HG02759 (cell line): Measurements from ENCODE around the gene OR2A1.
"Not testable (repeated sequence)": the region's sequence is repeated elsewhere in the genome, so short reads cannot be mapped to it uniquely, and the experiment has no call there.

Source experiments
- ATAC-seq: cut with Tn5 transposase; IDR thresholded peaks from one replicate; pipeline ENCODE4 v1.9.1; 2021; ENCODE audit warnings: mild to moderate bottlenecking, moderate library complexity; ENCODE audit not compliant: unreplicated experiment

Gene OR2A1

DNA sequence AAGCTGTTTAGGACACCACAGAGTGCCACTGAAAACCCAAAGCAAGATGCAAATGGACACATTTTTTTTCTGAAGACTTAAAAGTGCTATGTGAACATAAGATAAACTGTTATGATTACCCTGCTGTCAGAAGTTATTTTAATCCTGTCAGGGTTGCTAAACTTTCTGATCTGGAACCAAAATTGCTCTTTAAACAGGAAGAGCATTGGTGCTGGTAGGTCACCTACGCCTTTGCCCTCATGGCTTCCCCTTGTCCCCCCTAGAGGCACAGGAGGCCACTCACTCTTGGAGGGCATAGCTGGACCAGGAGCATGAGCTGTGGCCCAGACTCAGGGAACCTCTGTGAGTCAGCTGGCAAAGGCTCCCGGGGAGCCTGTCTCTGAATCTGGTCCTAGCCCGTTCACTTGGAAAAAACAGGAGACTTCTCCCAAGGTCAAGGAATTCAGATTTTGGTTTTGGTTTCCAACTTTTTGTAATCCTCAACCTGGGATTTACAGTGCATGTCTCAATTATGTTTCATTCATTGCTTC lies 9.5 kb downstream of the OR2A1 start:
- ATAC-seq = not testable (repeated sequence)

DNA sequence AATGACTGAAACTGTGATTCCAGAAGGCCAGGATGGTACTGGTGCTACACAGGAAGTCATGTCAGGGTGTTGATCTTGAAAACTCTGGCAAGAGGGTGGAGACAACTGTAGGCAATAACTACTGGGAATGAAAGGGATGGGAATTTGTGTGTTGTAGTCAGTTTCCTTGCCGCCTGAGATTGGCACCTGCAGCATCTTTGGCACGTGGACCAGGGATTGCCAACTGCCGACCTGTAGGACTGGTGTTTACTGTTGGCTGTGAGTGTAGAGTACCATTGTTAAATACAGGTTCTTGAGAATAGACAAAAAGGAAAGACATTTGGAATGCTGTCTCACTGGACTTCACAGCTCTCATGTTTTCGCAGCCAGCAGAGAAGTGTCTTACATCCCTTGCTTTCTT lies 11.1 kb downstream of the OR2A1 start:
- ATAC-seq = not testable (repeated sequence)

DNA sequence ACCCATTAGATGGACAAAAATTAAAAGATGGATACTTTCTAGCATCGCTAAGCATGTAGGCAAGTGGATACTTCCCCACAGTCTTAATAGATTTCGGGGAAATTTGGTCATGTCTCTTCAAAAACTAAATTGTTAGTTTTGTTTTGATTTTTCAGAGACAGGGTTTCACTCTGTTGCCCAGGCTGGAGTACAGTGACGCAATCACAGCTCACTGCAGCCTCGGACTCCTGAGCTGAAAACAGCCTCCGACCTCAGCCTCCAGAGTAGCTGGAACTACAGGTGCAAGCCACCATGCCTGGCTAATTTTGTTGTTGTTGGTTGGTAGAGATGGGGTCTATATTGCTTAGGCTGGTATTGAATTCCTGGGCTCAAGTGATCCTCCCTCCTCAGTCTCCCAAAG lies 13.6 kb downstream of the OR2A1 start:
- ATAC-seq = not testable (repeated sequence)

DNA sequence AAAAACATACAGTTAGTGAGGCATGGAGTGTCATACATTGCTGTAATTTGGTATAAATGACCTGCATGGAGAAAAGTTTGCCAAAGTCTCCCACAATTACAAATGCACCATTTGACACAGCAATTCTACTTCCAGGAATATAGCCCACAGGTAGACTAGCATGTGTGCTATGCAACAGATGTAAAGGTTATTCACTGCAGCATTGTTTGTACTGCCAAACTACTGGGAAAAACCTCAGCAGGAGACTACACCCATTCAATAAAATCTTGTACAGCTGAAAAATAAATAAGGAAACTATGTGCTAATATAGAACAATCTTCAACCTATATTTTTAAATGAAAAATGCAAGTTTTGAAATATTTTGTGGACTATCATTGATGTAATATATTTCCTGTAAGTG lies 17.8 kb downstream of the OR2A1 start:
- not testable (repeated sequence) for ATAC-seq

DNA sequence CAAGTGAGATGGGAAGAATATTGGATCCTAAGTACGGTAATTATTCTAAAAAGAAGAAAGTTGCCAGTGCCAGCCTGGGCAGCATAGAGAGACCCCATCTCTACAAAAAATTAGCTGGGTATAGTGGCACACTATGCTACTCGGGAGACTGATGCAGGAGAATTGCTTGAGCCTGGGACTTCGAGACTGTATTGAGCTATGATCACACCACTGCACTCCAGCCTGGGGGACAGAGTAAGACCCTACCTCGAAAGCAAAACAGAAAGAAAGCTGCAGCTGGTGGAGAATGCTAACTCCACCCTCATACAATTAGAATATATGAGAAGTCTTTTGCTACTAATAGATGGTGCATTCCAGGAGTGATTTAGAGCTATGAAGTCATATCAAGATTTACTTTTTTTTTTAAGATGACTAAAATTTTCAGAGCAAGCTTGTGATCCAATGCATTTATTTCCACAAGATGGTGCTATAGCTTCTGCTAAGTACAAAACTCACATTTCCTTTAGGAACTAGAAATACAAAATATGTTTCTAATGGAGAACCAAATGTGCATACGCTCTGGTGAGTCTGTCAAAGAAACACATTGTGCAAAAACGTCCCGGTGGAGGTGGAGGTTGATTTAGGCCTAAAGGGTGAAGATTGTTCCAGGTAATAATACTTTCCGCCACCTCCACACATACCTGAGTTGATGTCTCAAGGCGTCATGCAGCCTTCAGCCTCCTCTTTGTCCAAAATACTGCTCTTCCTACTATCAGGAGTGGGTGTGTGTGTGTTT lies 19.2 kb downstream of the OR2A1 start:
- ATAC-seq = peak; percentile 46

DNA sequence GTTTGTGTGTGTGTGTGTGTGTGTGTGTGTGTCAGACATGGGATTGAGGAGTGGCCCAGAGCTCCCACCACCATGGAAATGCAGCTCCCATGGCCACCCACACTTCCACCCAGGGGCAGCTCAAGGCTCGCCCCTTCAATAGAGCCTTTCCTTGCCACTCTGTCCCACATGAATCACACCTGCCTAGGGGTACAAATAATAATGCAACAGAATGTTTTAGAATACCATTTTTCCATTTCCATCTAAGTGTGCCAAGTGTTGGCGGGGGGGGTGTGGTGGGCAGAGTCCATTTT lies 19.7 kb downstream of the OR2A1 start:
- not testable (repeated sequence) for ATAC-seq

DNA sequence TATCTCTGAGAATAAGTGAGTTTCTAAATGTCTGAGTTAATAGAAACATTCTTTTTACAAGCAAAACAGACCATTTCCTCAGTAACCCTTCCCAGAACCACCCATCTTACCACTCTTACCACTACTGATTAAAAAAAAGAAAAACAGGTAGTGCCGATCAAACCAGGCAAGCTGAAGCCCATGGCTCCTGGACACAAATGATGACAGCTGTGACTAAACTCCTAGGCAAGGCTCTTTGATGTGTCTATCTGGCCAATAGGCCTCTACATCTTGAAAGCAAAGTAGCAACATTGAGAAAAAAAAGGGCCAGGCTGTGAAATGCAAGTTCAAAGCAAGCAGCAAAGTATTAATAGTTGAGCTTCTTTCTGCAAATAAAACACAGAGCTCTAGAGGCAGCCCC lies 36.4 kb downstream of the OR2A1 start:
- ATAC-seq = peak; percentile 26

DNA sequence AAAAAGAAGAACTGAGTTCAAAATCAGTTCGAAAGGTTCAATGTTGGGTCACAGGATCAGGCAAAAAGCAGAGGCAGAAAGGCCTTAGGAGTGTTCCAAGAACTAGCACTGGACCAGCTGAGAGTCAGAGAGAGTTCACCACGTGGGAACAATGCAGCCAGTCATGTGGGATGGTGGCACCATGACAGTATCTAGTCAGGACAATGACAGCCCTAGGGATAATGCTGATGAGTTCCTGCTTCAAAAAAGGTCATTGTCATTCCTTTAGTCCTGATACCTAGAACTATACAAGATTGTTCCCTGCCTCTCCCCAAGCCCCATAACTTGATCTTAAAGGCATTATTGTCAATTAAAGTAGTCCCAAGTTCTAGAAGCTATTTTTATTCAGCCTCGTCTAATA lies 39.4 kb downstream of the OR2A1 start:
- not testable (repeated sequence) for ATAC-seq

DNA sequence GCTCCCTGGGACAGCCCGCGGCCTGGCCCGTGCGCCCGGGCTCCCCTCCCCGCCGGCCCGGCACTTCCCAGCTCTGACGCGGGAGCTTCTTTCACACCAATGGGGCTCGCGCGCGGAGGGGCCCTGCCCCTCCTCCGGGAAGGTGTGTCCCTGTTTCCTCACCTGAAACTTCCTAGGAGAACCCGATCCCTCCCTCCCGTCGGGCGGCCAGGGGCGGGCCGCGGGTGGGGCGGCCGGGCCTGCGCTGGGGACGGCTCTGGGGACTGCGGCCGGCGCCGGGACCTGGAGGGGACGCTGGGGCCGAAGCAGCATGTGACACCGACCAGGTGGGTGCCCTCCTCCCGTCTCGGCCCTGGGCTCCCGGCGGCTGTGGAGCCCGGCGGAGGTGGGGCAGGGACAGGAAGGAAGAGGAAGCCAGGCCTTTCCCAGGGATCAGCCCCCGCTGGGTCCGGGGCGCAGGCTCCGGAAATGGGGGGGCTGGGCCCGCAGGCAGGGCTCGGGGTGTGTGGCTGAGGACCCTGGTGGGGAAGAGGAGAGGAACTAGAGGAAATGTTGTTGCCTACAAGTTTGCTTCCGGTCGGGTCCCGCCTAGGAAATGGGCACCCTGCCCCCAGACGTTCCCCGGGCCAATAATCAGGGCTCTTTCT lies 43.1 kb downstream of the OR2A1 start, which contains the start of gene ARHGEF5:
Gene ARHGEF5, plus strand, starts transcription at position 227 of the 647 bp plus-strand sequence. CDS start 7,268 bp downstream, outside the sequence.
- ATAC-seq = peak; percentile 79

DNA sequence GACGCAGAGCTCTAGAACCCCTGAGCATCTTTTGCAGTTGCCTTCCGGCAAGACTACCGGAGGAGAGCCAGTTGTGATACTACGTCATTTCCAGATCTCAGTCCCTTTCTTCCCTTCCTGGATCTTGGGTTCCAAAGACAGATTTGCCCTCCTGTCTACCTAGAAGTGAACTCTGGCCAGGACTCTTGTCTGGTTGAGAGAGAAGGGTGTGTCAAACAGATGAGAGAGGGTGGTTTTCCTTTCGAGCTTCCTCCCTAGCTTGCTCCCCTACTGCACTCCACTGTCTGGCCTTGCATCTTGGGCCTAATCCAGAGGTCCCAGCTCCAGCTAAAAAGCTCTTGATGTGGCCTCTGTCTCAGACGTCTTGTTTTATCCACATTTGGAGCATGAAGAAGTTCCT lies 44.0 kb downstream of the OR2A1 start:
- not testable (repeated sequence) for ATAC-seq

DNA sequence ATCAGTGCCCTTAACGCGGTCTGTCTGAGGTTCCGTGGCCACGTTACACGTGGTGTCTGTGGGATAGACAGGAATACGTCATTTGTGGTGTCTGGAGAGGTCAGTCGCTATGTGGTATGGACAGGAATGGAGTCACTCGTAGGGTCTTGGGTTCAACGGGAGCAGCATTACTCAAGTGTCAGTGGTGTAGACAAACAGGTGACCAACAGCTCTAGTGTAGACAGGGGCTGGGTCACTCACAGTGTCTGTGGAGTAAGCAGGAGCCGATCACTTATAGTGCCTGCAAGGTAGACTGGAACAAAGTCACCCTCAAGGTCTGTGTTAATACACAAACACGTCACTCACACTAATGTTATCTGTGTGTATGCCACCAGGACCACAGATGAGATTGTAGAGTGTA lies 44.6 kb downstream of the OR2A1 start:
- ATAC-seq = not testable (repeated sequence)

DNA sequence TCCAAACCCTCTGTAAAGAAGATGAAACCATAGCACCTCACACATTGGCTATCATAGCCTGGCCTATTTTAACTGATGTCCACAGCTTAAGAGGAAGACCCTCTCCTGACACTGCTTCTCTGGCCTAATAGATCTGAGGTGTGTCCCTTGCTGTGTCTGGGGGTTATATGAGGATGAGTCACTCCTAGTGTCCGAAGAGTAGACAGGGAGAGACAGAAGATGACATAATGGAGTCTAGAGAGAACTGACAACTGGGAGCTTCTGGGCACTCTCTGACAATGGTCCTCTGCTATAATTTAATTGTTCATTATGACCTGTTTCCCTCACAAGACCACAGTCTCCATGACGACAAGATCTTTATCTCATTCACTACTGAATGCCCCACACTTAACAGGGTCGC lies 49.8 kb downstream of the OR2A1 start:
- ATAC-seq = not testable (repeated sequence)

DNA sequence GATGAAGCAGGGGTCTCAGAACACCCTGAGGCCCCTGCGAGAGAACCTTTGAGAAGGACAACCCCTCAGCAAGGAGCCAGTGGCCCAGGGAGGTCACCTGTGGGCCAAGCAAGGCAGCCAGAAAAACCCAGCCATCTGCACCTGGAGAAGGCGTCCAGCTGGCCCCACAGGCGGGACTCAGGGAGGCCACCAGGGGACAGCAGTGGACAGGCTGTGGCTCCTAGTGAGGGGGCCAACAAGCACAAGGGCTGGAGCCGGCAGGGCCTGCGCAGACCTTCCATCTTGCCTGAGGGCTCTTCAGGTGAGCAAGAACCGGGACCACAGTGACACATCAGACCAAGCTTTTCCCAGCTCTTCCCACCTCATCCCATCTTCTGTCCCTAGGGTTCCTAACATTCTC lies 53.3 kb downstream of the OR2A1 start:
- ATAC-seq = not testable (repeated sequence)

DNA sequence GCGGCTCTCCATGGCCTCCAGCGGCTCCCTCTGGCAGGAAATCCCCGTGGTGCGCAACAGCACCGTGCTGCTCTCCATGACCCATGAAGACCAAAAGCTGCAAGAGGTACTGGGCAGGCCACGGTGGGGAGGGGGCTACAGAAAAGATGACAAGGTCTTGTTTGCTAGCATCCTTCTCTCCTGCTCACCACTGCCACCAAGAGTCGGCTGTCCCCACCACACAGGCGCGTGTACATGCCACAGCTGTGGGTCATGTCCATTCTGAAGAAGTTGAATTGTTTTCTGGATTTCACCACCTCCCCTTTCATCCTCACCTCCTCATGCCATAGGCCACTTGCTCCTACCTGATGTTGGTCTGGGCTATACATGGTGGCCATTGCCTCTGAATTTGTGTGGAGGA lies 55.0 kb downstream of the OR2A1 start:
- ATAC-seq = not testable (repeated sequence)

DNA sequence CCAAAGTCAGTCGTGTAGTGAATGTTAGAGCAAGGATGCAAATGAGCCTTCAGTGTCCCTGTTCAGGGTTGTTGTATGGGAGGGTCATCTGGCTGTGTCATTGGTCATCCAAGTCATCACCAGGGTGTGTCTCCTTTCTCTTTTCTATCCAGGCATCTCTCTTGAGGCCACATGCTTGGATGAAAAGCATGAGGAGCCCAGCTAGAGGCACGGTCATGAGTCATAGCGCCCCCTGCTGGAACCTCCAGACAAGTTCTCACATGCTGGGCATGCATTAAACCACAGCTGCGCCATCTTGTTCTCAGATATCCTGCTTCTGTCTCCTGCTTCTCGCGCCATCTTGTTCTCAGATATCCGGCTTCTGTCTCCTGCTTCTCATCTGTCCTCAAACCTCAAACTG lies 57.0 kb downstream of the OR2A1 start:
- peak; percentile 42 for ATAC-seq
